NCI-H345 (cell line): ENCODE results near the gene KLHL30.

Experiments used
- DNase-seq: peaks from one replicate; lab custom pipeline; 2025; lab: John Stamatoyannopoulos, UW

KLHL30 gene

GRCh38 chr2:238146884-238147544, 8.5 kb downstream of the KLHL30 start:
- no peak for DNase-seq

GRCh38 chr2:238148981-238149380, 10.5 kb downstream of the KLHL30 start:
- no peak for DNase-seq

GRCh38 chr2:238149841-238150572, 11.5 kb downstream of the KLHL30 start:
- DNase-seq = no peak

GRCh38 chr2:238150686-238151085, 12.2 kb downstream of the KLHL30 start:
- DNase-seq = no peak

- DNase-seq = no peak
Observed at GRCh38 chr2:238151205-238151604, 12.7 kb downstream of the KLHL30 start.

- no peak for DNase-seq
Observed at GRCh38 chr2:238151628-238152235, 13.3 kb downstream of the KLHL30 start.

- DNase-seq = no peak
Observed at GRCh38 chr2:238152771-238153688, 14.6 kb downstream of the KLHL30 start.

GRCh38 chr2:238154570-238154969, 16.1 kb downstream of the KLHL30 start:
- no peak for DNase-seq

- no peak for DNase-seq
Observed at GRCh38 chr2:238155051-238155760, 16.7 kb downstream of the KLHL30 start.

- DNase-seq = no peak
Observed at GRCh38 chr2:238155761-238156694, 17.6 kb downstream of the KLHL30 start.

GRCh38 chr2:238157506-238158017, 19.1 kb downstream of the KLHL30 start:
- DNase-seq = peak; percentile 82

GRCh38 chr2:238158018-238158508, 19.6 kb downstream of the KLHL30 start:
- DNase-seq = peak; percentile 58

GRCh38 chr2:238158509-238159070, 20.1 kb downstream of the KLHL30 start, which contains the start of gene ERFE:
Gene ERFE, plus strand, starts transcription at chr2:238158970. Its CDS starts 38 bp downstream, at chr2:238159008.
- peak; percentile 58 for DNase-seq

GRCh38 chr2:238159071-238159539, 20.6 kb downstream of the KLHL30 start:
- DNase-seq = peak; percentile 31

GRCh38 chr2:238159661-238160205, 21.3 kb downstream of the KLHL30 start:
- DNase-seq = no peak

- DNase-seq = no peak
Observed at GRCh38 chr2:238160206-238161129, 22.0 kb downstream of the KLHL30 start.

- no peak for DNase-seq
Observed at GRCh38 chr2:238161291-238162051, 23.0 kb downstream of the KLHL30 start.
